ENCODE measurements around the gene CSRNP3.

Gene CSRNP3

DNA sequence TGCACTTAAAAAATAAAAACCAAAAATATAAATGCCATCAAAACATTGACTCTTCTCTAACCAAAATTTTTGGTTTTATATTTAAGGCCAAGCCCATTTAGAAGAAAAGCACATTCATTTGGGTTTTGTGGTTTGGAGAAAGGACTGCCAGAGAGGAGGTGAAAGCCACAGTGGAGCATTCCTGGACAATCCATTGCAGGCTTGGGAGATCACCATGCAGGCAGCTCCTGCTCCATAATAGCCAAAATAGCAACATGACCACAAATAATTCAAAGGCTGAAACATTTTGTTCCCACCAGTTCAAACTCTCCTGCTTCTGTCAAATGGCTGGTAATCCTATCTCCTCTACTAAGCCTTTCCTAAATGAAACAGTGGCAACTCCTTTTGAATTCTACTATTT, 251.0 kb downstream of the CSRNP3 start:
- peaks cover 4% of the 10 kb centered on the region for H3K27me3 Mint-ChIP-seq (ENCODE audit: low read depth, poor library complexity)
- H3K36me3 Mint-ChIP-seq (ENCODE audit: low read depth), result no peaks in the 10 kb centered on the region
- no peak overlapping the region for H3K4me3 Mint-ChIP-seq
- no peaks in the 10 kb centered on the region for H3K9me3 Mint-ChIP-seq
- H3K4me1 Mint-ChIP-seq, result no peaks in the 10 kb centered on the region
- DNase-seq, result no peak
- TF ChIP-seq, protein P1, sequence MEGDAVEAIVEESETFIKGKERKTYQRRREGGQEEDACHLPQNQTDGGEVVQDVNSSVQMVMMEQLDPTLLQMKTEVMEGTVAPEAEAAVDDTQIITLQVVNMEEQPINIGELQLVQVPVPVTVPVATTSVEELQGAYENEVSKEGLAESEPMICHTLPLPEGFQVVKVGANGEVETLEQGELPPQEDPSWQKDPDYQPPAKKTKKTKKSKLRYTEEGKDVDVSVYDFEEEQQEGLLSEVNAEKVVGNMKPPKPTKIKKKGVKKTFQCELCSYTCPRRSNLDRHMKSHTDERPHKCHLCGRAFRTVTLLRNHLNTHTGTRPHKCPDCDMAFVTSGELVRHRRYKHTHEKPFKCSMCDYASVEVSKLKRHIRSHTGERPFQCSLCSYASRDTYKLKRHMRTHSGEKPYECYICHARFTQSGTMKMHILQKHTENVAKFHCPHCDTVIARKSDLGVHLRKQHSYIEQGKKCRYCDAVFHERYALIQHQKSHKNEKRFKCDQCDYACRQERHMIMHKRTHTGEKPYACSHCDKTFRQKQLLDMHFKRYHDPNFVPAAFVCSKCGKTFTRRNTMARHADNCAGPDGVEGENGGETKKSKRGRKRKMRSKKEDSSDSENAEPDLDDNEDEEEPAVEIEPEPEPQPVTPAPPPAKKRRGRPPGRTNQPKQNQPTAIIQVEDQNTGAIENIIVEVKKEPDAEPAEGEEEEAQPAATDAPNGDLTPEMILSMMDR (IDR thresholded peaks at IDR 0.05), result no peak
- H3K27ac Mint-ChIP-seq, result no peak overlapping the region

- H3K27me3 Mint-ChIP-seq (ENCODE audit: low read depth, poor library complexity), result no peaks in the 10 kb centered on the region
These were observed 255.9 kb downstream of the CSRNP3 start for GRCh38 chr2:165725421-165725820.

More at GRCh38 chr2:165725421-165725820, 255.9 kb downstream of the CSRNP3 start:
- TF ChIP-seq, protein P1 (IDR thresholded peaks at IDR 0.05), result no peak
- Mint-ChIP-seq H3K4me1 (no peaks in the 10 kb centered on the region), H3K4me3 (no peak overlapping the region), H3K36me3 (ENCODE audit: low read depth) (no peaks in the 10 kb centered on the region), H3K27ac (no peak overlapping the region), H3K9me3 (no peaks in the 10 kb centered on the region)
- no peak for DNase-seq

Measured in nephron progenitor cell (in vitro differentiated cells).